KBM-7 (cell line): ENCODE results near the gene LMAN2L.
"Not testable (repeated sequence)": the region's sequence is repeated elsewhere in the genome, so short reads cannot be mapped to it uniquely, and the experiment has no call there.

Experiments used
- DNase-seq: peaks from one replicate; pipeline ENCODE4 v3.0.0-alpha.2; 2015
- in situ Hi-C: fragments of 300-500 bp; cut with MboI; formaldehyde crosslinking; loops from 2 replicates; pipeline ENCODE4 v1.14.3; 2020; ENCODE audit warnings: low sequenced_read_pairs, low pct_unique_long_range_greater_than_20kb, mixed read lengths

LMAN2L gene

GRCh38 chr2:96690306-96691021, 49.4 kb downstream of the LMAN2L start:
- in situ Hi-C loops: no loop called here

GRCh38 chr2:96689431-96689991, 50.4 kb downstream of the LMAN2L start:
- no peak for DNase-seq
- in situ Hi-C loops: no loop called here

More at GRCh38 chr2:96690306-96691021, 49.4 kb downstream of the LMAN2L start:
- DNase-seq: no peak

- DNase-seq: no peak
These were observed 51.0 kb downstream of the LMAN2L start for GRCh38 chr2:96688649-96689430.

GRCh38 chr2:96687711-96688640, 51.9 kb downstream of the LMAN2L start:
- in situ Hi-C loops: no loop called here

More at GRCh38 chr2:96688649-96689430, 51.0 kb downstream of the LMAN2L start:
- in situ Hi-C loops: no loop called here

GRCh38 chr2:96687266-96687665, 52.6 kb downstream of the LMAN2L start:
- no peak for DNase-seq
- in situ Hi-C loops: no loop called here

More at GRCh38 chr2:96687711-96688640, 51.9 kb downstream of the LMAN2L start:
- no peak for DNase-seq

GRCh38 chr2:96685577-96686459, 54.0 kb downstream of the LMAN2L start:
- DNase-seq: no peak
- in situ Hi-C loops: no loop called here

GRCh38 chr2:96684883-96685576, 54.8 kb downstream of the LMAN2L start:
- DNase-seq: no peak
- in situ Hi-C loops: no loop called here

GRCh38 chr2:96683972-96684820, 55.7 kb downstream of the LMAN2L start:
- no peak for DNase-seq
- in situ Hi-C loops: no loop called here

GRCh38 chr2:96683307-96683706, 56.6 kb downstream of the LMAN2L start:
- in situ Hi-C loops: no loop called here
- no peak for DNase-seq

GRCh38 chr2:96681540-96681939, 58.3 kb downstream of the LMAN2L start:
- in situ Hi-C loops: no loop called here
- DNase-seq: no peak

- in situ Hi-C loops: no loop called here
- DNase-seq: no peak
These were observed 59.2 kb downstream of the LMAN2L start for GRCh38 chr2:96680561-96681141.

- no peak for DNase-seq
- in situ Hi-C loops: no loop called here
These were observed 60.0 kb downstream of the LMAN2L start for GRCh38 chr2:96679848-96680247.

GRCh38 chr2:96669539-96670215, 70.2 kb downstream of the LMAN2L start:
- DNase-seq: no peak
- in situ Hi-C loops: no loop called here

GRCh38 chr2:96668771-96669170, 71.1 kb downstream of the LMAN2L start:
- no peak for DNase-seq
- in situ Hi-C loops: no loop called here

- DNase-seq, in situ Hi-C loops: not testable (repeated sequence)
These were observed 74.1 kb downstream of the LMAN2L start for GRCh38 chr2:96665717-96666116.

- peak; percentile 47 for DNase-seq
- in situ Hi-C loops: no loop called here
These were observed 74.7 kb downstream of the LMAN2L start for GRCh38 chr2:96665083-96665569.
